Smooth muscle cell (in vitro differentiated cells): ENCODE results near the gene KRTAP12-3. TPM values are rescaled to one million over a fixed set of nuclear protein-coding genes. Genes with fewer than 3 reads are reported as not detected.

ENCODE experiments used
- DNase-seq: peaks from one replicate; lab custom pipeline; 2025; ENCODE audit not compliant: unreplicated experiment; lab: John Stamatoyannopoulos, UW
- H2AFZ ChIP-seq: fragments of 200-600 bp; sonication (generic); 2 replicates; pipeline ENCODE4 v1.6.0; 2016; ENCODE audit warnings: antibody characterized with exemption, low read depth, mild to moderate bottlenecking
- H3F3A ChIP-seq: fragments of 200-600 bp; sonication (generic); 2 replicates; pipeline ENCODE4 v1.6.0; 2017; ENCODE audit warnings: antibody characterized with exemption, low read depth
- H3K27ac ChIP-seq: fragments of 200-600 bp; sonication (generic); 2 replicates; pipeline ENCODE4 v1.5.1; 2016; ENCODE audit warnings: low read depth, mild to moderate bottlenecking
- H3K27me3 ChIP-seq: fragments of 200-600 bp; sonication (generic); 2 replicates; pipeline ENCODE4 v1.6.1; 2016; ENCODE audit warnings: low read depth, mild to moderate bottlenecking
- H3K36me3 ChIP-seq: fragments of 200-600 bp; sonication (generic); 2 replicates; pipeline ENCODE4 v1.5.1; 2016; ENCODE audit warnings: low read depth
- H3K4me1 ChIP-seq: fragments of 200-600 bp; sonication (generic); 2 replicates; pipeline ENCODE4 v1.5.1; 2016; ENCODE audit warnings: low read depth
- H3K4me2 ChIP-seq: fragments of 200-600 bp; sonication (generic); 2 replicates; pipeline ENCODE4 v1.6.0; 2016; ENCODE audit warnings: mild to moderate bottlenecking
- H3K4me3 ChIP-seq: fragments of 200-600 bp; sonication (generic); 2 replicates; pipeline ENCODE4 v1.5.1; 2016; ENCODE audit warnings: mild to moderate bottlenecking
- H3K79me2 ChIP-seq: fragments of 200-600 bp; sonication (generic); 2 replicates; pipeline ENCODE4 v1.6.0; 2016; ENCODE audit warnings: low read depth, mild to moderate bottlenecking
- H3K9ac ChIP-seq: fragments of 200-600 bp; sonication (generic); 2 replicates; pipeline ENCODE4 v1.6.0; 2016; ENCODE audit warnings: low read depth
- H3K9me3 ChIP-seq: fragments of 200-600 bp; sonication (generic); replicated peaks from 2 replicates; pipeline ENCODE4 v1.5.1; 2016; ENCODE audit warnings: low read depth
- H4K20me1 ChIP-seq: fragments of 200-600 bp; sonication (generic); 2 replicates; pipeline ENCODE4 v1.6.0; 2016; ENCODE audit warnings: low read depth
- WGBS: methylation state at CpG from one replicate; pipeline ENCODE4 v1.1.7; 2016; ENCODE audit warnings: low lambda C conversion rate; 5-methylcytosine and 5-hydroxymethylcytosine counted together
- polyA plus RNA-seq: library from polyadenylated mRNA; unstranded; fragments of >200 nt; fragmentation: Nextera tagmentation; extraction: Ambion mirVana; gene quantifications from 2 replicates; pipeline ENCODE4 v1.2.1, GENCODE V29; 2016
- total RNA-seq: library from RNA; depleted of rRNA; stranded (reverse); fragments of >200 nt; gene quantifications from 2 replicates; pipeline ENCODE4 v1.2.3, GENCODE V29; 2014
- TF ChIP-seq, protein P1 (sequence below): fragments of 200-600 bp; sonication (generic); IDR thresholded peaks from 2 replicates; pipeline ENCODE4 v1.5.1; 2017; ENCODE audit warnings: borderline replicate concordance, mild to moderate bottlenecking, antibody characterized with exemption; ENCODE audit not compliant: insufficient read depth, poor library complexity, severe bottlenecking

The KRTAP12-3 gene
- total and polyA plus RNA-seq, 2 experiments from 2014 or later, result not detected

GRCh38 chr21:44671911-44672310, 14.2 kb downstream of the KRTAP12-3 start:
- H3K79me2 ChIP-seq, result no peaks in the 10 kb centered on the region
- 88% methylated on average over 1 of the region's 1 CpG for WGBS
- no peak overlapping the region for H3K4me3 ChIP-seq
- H3F3A ChIP-seq, result no peaks in the 10 kb centered on the region
- no peak overlapping the region for H3K9ac ChIP-seq
- no peaks in the 10 kb centered on the region for H4K20me1 ChIP-seq
- H3K27me3 ChIP-seq, result no peaks in the 10 kb centered on the region
- H3K27ac ChIP-seq, result no peak overlapping the region
- H2AFZ ChIP-seq, result no peak overlapping the region
- H3K36me3 ChIP-seq, result no peaks in the 10 kb centered on the region
- H3K9me3 ChIP-seq, result no peaks in the 10 kb centered on the region
- no peaks in the 10 kb centered on the region for H3K4me1 ChIP-seq
- H3K4me2 ChIP-seq, result no peak overlapping the region
- TF ChIP-seq, protein P1, sequence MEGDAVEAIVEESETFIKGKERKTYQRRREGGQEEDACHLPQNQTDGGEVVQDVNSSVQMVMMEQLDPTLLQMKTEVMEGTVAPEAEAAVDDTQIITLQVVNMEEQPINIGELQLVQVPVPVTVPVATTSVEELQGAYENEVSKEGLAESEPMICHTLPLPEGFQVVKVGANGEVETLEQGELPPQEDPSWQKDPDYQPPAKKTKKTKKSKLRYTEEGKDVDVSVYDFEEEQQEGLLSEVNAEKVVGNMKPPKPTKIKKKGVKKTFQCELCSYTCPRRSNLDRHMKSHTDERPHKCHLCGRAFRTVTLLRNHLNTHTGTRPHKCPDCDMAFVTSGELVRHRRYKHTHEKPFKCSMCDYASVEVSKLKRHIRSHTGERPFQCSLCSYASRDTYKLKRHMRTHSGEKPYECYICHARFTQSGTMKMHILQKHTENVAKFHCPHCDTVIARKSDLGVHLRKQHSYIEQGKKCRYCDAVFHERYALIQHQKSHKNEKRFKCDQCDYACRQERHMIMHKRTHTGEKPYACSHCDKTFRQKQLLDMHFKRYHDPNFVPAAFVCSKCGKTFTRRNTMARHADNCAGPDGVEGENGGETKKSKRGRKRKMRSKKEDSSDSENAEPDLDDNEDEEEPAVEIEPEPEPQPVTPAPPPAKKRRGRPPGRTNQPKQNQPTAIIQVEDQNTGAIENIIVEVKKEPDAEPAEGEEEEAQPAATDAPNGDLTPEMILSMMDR, result no peak
- DNase-seq, result no peak

DNA sequence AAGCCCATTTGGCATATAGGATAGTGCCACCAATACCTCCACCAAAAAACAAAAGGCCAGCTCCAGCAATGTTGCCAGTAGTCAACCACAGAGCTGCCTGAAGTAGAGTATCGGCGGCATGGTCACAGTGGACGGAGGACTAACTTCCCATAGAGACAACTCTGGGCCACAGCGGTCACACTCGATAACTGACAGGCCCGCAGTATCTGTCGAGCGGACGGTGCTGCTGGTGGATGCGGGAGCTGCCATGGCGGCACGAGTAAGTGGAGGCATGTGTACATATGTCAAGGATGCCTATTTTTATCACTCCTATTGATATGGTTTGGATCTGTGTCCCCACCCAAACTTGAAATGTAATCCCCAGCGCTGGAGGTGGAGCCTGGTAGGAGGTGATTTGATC, 20.1 kb downstream of the KRTAP12-3 start:
- Histone ChIP-seq H3K9ac (no peak overlapping the region), H3K27me3 (no peaks in the 10 kb centered on the region), H3K79me2 (no peaks in the 10 kb centered on the region), H3K9me3 (no peaks in the 10 kb centered on the region), H3F3A (no peaks in the 10 kb centered on the region), H4K20me1 (no peaks in the 10 kb centered on the region), H3K4me2 (no peak overlapping the region), H2AFZ (no peak overlapping the region), H3K36me3 (no peaks in the 10 kb centered on the region), H3K4me3 (no peak overlapping the region), H3K4me1 (no peaks in the 10 kb centered on the region), H3K27ac (no peak overlapping the region)
- no peak for DNase-seq
- 96% methylated on average over 13 of the region's 13 CpGs for WGBS
- TF ChIP-seq, protein P1, result no peak

- DNase-seq, result no peak
- Histone ChIP-seq H3K36me3 (no peaks in the 10 kb centered on the region), H3K9ac (no peak overlapping the region), H3K4me3 (no peak overlapping the region), H3K4me1 (peaks cover 1% of the 10 kb centered on the region), H3K27ac (no peak overlapping the region), H4K20me1 (no peaks in the 10 kb centered on the region), H3K27me3 (no peaks in the 10 kb centered on the region), H2AFZ (no peak overlapping the region), H3K4me2 (no peak overlapping the region), H3K9me3 (no peaks in the 10 kb centered on the region), H3F3A (no peaks in the 10 kb centered on the region), H3K79me2 (no peaks in the 10 kb centered on the region)
- 83% methylated on average over 11 of the region's 11 CpGs for WGBS
- TF ChIP-seq, protein P1, result no peak
Measured at GRCh38 chr21:44681152-44681551, 23.4 kb downstream of the KRTAP12-3 start.

GRCh38 chr21:44681861-44682579, 24.3 kb downstream of the KRTAP12-3 start, which contains the start of gene KRTAP12-1:
Gene KRTAP12-1 (minus strand): TSS chr21:44682163. CDS start chr21:44682123, 40 bp downstream.
- TF ChIP-seq, protein P1, result no peak
- Histone ChIP-seq H3K9ac (no peak within 1 kb of the TSS), H3K36me3 (no peaks in the 10 kb centered on the region), H2AFZ (no peak within 1 kb of the TSS), H4K20me1 (no peaks in the 10 kb centered on the region), H3K4me3 (no peak within 1 kb of the TSS), H3K9me3 (no peaks in the 10 kb centered on the region), H3K4me2 (no peak within 1 kb of the TSS), H3F3A (no peaks in the 10 kb centered on the region), H3K4me1 (peaks cover 10% of the 10 kb centered on the region), H3K79me2 (no peaks in the 10 kb centered on the region), H3K27ac (no peak within 1 kb of the TSS), H3K27me3 (no peaks in the 10 kb centered on the region)
- 88% methylated on average over 23 of the region's 23 CpGs for WGBS
- DNase-seq, result no peak
